NCI-H128 (cell line): ENCODE results near the gene CMIP.

ENCODE experiments used
- DNase-seq: peaks from one replicate; lab custom pipeline; 2025; ENCODE audit not compliant: unreplicated experiment; lab: John Stamatoyannopoulos, UW

Gene CMIP

DNA sequence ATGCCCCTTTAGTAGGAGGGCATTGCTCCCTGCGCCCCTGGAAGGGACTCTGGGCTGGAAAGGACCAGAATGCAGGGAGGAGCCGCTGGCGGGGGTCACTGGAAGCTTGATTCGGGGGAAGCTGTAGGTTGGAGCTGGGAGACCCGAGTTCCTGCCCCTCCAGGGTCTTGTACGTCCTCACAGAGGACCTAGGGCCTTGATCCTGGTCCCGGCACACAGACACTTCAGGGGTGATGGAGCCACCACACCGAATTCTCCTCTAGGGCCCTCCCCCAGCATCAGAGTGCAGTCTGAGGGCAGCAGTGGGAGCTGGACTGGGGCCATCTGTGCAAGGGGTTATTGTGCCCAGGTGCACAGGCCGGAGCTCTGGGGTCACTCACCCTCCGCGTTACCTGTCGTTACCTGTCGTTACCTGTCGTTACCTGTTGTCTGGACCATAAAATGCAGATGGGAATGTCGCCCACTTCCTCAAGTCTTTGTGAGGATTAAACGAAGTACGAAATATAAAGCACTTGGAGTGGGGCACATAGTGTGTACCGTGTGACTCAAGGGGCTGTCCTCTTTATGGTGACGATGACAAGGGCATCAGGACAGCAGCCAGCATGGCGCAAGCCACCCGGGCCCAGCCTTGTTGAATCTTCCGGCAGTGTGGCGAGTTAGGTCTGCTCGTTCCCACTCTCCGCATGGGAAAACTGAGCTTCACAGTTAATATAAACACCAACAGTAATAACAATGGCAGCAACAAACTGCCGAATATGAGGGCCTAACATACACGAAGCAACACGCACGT, 48.6 kb downstream of the CMIP start:
- DNase-seq: no peak

DNA sequence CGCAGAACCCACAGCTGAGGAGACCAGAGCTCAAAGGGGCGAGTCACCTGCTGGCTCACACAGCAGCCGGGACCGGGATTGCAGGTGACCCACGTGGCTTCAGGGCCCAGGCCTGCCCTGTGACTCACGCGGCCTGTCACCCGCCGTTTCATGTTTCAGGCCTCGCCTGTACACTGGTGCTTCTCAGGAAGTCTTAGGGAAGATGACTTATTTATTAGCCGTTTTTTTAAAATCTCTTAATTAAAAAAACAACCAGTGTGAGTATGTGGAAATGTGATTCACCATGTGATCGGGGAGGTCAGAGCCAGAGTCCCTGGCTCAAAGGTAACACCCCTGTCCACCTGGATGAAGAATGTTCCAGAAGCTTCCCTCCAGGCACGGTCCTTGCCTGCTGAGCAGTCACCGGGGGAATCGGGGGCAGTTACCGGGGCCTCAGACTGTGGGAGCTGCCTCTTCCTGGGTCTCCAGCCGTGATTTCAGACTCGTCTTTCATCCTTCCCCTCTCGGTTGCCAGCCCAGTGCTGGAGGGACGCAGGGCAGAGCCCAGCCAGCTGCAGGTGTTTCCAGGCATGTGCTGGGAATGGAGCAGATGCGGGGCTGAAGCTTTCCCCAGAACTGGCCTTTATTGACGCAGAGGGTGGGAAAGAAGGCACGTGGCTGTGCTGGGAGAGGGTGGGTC, 49.3 kb downstream of the CMIP start:
- DNase-seq: no peak

DNA sequence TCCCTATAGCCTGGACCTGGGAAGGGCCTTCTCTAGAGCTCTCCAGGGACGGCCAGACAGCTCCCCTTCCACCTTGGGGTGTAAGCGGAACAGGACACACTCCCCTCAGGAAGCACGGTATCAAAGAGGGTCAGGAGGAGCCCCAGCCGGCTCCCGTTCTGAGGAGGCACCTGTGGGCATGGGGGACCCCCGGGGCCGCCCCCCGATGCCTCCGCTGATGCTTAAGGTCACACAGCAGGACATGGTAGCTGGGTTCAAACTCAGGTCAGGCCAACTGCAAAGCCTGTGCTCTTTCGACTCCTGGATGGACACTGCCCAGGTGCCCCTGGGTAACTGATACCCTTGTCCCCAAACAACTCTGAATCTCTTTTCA, 49.8 kb downstream of the CMIP start:
- no peak for DNase-seq

DNA sequence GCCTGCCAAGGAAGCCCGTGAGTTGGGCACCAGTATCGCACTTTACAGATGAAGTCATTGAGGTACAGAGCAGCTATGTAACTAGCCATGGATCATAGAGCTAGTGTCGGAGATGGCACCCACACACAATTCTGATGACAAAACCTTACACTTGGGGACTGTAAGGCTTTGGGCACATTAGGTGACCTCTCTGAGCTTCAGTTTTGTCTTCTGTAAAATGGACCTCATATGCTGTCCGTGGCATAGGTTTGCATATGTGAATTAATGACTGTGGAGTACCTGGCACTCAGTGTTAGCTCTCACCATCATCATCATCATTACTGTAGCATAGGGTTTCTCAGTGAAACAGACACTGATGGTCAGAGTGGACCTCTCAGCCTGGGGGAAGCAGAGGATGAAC, 50.3 kb downstream of the CMIP start:
- DNase-seq: no peak

DNA sequence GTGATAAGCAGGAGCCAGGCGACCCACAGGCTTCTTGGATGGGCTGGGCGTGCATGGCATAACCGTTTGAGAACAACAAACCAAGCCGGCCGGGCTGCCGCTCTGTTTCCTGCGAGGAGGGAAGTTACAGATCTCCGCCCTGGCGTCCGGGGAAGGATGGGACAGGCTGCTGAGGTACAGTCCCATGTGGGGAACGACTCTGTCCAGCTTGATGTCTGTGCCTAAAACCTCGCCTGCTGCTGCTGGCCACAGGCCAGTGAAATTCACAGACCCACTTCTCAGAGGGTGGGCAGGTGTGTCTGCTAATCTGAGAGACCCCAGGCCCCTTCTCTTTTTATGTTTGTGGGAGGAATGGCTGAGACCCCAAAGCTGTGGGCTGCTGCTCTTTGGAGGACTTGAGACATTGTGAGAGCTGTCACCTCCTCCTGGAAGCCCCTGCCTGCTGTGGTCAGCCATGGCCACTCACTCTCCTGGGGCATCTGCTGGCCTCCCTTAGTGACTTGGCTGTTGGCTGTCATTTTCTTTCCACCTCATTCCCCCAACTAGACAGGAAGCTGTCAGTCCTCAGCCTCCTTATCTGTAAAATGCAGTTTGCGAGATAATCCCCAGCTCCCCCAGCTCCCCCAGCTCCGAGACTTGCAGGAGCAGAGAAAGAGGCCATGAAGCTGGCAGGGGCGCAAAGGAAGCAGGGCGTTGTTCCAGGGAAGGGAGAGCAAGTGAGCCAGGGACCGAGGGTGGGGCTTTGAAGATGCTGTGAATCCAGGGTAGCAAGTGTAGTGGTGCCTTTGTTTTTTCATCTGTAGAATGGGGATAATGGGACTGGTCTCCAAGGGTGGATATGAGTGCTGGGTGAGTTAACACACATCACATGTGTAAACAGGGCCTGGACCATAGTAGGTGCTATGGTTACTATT, 51.0 kb downstream of the CMIP start:
- DNase-seq: no peak

DNA sequence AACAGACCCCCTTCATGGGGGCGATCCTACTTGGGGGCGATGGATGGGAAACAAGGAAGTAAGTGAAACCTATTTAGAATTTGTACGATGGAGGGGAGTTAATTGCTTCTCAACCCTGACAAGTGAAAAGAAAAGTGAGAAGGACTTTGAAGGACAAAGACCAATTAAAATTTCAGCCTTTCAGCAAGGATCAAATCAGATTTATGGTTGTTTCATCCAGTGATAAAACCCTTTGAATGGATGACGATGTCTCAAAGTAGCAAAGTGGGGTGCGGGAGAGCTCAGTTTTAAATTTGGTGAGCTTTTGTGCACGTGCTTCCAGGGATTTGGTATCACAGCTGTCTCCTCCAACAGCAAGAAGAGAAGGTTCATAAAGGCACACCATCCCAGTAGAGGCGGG, 51.7 kb downstream of the CMIP start:
- DNase-seq: no peak

DNA sequence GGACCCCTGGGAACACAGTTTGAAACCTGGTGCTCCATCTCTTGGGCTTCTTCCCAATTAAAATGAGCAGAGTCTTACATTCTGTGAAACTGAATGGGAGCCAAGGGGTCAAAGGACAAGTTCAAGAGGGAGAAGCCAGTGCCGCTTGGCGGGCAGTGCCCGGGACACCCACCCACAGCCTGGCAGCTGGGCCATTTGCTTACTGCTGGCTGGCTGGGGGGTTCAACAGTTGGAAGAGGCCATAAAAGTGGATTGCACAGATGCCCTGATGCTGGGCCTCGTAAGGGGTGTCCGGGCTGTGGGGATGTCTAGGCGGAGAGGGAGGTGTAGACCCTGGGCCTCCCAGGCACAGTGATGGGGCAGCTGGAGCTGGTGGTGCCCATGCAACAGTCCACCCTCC, 52.1 kb downstream of the CMIP start:
- DNase-seq: no peak

DNA sequence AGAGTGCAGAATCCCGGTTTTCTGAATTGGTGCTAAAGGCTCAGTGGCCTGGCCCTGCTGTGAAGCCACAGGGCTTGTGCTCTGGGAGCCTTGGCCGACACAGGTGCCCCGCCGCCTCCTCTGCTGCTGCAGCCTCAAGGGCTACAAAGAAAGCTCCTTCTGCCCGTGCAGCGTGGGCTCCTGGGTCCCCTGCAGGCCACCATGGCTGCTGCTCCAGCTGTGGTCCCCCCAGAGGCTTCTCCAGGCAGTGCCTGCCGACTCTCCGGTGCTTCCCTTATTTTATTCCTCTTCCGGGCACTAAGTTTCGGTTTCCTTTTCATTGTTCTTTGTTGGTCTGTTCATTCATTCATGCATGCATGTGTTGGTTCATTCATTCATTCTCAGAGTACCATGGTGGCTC, 53.1 kb downstream of the CMIP start:
- no peak for DNase-seq

DNA sequence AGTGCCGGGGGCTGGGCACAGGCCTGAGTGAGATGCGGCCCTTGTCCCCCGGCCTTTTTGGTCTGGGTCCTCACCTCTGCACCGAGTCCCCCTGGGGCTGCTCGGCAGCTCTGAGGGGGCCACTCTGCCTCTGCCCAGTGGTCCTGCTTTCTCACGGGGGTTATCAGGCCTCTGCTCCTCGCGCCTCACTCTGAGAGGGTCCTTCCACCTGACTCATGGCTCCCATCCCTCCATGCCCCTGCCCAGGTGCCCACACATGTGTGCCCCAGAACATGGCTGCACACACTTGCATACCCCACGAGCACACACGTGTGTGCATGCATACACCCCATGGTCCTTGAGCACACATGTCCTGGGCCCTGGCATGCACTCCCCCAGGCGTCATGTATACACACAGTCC, 53.7 kb downstream of the CMIP start:
- DNase-seq: no peak

DNA sequence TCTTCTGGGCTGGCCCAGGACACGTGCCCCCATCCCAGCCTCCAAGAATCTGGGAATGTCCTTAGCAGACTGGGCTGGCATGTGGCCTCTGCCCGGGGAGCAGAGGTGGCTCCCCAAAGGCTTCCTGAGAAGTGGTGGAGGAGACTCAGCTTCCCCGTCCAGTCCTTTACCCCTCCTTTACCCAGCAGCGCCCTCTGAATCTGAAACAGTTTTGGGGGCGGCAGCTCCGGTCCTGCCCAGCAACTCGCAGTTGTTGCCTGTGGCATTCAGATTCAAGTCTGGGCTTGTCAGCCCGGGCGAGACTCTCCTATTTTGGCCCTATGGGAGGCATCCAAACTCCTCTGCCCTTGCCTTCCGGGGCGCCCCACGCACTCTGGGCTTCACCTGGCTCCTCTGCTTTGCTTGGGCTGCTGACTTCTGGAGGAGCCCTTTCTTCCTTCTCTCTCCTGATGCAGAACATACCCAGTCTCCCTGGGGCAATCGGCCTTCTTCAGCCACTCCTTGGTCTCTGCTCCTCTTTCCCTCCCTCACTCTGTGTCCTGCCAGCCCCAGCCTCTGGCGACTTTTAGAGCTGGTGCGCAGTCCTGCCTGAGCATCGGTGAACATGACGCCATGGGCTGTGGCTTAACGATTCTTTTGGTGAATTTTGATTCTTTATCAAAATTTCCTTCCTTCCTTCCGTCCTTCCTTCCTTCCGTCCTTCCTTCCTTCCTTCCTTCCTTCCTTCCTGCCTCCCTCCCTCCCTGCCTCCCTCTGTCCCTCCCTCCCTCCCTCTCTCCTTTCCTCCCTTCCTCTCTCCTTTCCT, 55.2 kb downstream of the CMIP start:
- no peak for DNase-seq

DNA sequence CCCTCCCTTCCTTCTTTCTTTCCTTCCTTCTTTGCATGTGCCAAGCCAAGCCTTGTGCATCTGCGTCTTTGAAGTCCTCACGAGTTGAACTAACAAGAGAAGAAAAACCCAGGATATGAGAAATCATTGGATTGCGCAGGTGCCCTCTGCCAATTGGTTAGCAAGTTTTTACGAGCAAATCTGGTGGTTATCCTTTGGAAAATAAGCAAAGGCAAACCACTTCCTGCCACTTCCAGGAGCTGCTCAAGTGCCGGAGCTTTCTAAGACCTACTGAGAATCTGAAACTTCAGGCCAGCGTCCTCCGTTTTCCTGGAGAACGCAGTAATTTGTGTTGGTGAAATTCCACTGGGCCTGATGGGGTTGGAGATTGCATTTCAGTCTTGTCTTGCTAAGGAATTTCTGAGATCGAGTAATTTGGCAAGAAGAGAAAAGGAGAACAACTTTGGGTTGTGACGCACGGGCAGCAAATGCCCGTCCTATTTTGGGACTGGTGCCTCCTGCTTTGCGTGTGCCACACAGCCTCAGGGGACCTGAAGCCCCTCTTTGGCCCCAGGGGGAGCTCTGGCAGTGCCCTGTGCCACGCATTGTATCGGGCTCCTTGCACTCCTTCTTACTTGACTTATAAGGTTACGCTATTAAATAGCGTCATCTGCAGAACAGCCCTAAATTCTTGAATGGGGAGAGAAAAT, 56.4 kb downstream of the CMIP start:
- no peak for DNase-seq

DNA sequence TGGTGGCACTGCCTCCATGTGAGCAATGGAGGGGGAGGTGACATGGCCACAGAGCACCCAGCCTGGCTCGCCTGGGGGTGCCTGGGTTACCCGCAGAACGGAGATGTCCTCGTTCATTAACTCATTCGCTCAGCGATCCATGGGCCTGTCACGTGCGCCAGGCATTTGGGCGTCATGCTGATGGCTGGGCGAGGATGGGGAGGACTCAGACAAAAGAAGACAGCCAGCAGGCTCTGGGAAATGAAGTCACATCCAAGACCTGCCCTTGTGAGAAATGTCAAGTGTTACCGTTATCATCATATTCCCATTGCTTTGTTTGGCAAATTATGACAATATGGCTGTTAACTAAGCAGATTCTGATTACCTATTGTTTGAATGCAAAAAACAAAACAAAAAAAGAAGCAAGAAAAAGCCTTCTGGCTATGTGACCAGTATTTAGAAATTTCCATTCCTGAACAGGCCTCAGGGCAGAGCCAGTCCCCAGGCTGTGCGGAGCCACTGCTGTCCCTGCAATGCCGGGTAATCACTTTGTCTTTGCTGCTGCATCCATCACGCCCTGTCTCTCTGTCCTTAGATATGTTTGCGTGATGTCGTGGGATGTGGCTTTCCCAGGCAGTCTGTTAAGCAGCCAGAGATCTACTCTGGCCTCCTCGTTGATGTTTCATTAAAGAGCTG, 57.9 kb downstream of the CMIP start:
- no peak for DNase-seq

DNA sequence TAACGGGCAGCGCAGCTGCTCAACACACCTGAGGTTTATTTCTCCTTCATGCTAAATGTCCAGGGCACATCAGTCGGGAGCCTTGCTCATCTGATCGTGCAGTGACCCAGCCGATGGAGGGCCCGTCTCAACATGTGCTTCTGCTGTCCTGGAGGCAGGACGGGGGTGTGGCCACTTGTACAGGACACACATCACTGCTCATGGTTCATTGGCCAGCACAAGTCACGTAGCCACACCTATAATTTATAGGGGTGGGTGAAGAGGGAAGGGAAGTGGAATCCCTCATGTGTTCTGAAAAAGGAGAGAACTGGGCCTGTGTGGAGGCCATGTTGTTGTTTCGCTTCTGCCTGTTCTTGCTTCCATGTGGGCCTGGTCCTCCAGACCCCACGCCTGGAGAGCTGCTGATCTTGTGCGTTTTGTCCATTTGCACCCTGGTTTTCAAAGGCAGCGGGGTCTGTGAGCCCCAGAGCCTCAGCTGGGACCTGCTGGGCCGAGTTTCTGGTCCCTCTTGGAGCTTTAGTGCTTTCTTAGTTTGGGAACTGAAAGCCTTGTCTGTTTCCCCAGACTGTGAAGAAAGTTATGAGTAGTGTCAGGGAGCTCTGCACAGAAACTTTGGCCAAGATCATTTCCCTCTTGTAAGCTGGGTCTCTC, 60.5 kb downstream of the CMIP start:
- DNase-seq: no peak

DNA sequence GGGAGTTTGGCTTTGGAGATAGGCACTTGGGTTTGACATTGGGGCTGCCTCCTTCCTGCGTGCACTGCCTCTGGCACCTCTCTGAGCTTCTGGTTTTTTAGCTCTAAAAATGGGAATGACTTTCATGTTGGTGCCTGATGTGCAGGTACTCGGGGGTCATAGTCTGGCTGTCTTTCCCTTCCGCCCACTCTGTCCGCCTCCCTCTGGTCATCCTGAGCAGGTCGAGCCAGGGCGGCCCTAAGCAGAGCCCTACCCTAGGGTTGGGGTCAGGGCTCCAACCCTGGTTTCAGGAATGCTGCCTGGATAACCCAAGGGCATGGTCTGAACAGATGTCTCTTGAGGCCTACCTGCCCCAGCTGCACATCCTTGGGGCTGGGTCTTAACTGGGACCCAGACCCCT, 64.8 kb downstream of the CMIP start:
- DNase-seq: no peak

DNA sequence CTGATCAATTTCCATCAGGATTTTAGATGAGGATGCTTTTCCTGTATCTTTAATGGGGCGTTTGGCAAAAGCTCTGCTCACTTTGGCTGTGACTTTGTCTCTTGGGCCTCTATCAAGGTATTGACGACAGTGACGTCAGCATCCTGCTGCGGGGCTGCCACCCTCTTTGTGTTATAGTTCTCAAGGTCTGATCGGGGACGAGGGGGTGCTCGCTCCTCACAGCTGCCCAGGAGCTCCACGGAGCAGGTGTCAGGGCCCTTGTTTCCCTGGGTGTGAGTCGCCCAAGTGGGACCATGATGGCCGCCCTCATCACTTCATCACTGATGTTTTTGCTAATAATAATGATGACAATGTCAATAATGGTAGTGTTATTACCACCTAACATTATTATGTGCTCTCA, 65.4 kb downstream of the CMIP start:
- DNase-seq: no peak

DNA sequence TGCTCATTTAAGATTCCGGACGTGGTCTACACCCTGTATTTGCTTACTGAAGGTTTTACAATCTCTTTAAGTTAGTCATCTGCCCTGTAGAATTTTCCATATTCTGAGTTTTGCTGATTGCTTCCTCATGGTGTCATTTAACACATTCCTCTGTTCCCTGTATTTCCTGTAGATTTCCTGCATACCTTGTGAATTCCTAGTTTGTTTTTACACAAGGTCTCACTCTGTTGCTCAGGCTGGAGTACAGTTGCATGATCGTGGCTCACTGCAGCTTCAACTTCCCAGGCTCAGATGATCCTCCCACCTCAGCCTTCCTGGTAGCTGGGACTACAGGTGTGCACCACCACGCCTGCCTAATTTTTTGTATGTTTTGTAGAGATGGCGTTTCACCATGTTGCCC, 66.8 kb downstream of the CMIP start:
- no peak for DNase-seq

DNA sequence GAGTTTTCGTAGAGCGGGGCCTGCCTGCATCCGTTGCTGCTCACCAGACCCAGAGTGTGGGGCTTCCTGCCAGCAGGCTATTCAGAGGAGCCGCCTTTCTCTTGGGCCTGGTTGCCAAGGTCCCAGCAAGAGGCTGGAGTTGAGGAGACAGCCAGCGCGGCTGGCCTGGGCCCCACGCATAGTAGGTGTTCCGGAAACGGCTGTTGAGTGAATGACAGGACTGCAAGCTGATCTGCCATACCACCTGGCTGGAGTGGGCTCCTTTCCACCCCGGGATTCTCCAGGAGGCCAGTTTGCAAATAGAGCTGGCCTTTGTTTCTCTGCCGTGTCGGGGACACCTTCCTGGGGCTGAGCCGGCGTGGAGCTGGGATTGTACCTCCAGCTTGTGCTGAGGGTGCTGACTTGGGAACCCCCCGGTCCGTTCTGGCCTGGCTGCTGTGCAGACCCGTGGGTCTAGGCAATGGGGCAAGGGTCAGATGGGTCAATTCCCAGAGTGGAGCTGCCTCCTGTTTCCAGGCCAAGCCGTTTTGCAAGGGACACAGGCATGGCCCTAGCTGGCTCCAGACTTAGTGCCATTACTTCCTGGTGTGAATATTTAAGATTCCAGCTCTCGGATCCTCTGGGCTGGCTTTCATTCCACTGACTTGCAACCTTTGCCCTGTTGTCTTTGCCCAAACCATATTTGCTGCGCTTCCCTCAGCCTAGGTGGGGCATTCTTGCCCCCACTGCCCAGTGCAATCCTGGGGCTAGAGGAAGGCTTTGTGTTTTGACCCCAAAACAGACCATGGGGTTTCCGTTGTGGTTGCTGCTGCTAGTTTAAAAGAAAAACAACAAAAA, 68.8 kb downstream of the CMIP start:
- no peak for DNase-seq

DNA sequence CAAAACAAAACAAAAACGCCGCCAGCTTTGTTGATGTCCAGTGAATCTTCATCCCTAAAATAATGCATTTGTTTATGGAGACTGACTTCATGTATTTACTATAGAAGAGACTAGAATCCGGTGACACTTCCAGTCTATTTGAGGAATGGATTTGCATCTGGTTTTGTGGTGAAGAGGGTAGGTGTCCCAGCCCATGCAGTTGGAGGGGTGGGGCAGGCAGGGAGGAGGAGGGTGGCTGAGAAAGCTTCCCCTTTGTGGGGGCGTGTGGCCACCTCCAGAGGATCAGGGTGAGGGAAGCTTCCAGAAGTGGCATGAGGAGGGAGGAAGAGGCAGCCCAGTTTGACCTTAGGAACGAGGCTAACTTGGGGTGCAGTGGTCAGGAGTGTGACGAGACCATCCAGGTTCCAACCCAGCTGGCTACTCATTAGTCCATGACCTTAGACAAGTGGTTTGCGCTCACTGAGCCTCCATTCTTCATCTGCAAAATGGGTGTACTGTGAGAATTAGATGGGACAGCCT, 69.5 kb downstream of the CMIP start:
- DNase-seq: no peak
